B cell (primary cell): ENCODE measurements around the gene ZSCAN32. TPM values are rescaled to one million over a fixed set of nuclear protein-coding genes. Genes with fewer than 3 reads are reported as not detected.

Experiments
- ATAC-seq: fragments of 200-7000 bp; cut with Tn5 transposase; one replicate; pipeline ENCODE4 v1.10.0; 2021; ENCODE audit warnings: low read depth, mild to moderate bottlenecking, moderate number of reproducible peaks, moderate library complexity
- CTCF ChIA-PET: fragments of 350-600 bp; sonication (Branson Sonifier 250); formaldehyde crosslinking; loops from one replicate; lab custom pipeline; 2021; ENCODE audit warnings: antibody characterized with exemption, inconsistent platforms; lab: Charles Lee
- POLR2A ChIA-PET: fragments of 350-600 bp; sonication (Branson Sonifier 250); formaldehyde crosslinking; loops from one replicate; lab custom pipeline; 2021; ENCODE audit warnings: antibody characterized with exemption; lab: Charles Lee
- DNase-seq: peaks from one replicate; pipeline ENCODE4 v3.0.0; 2013
- H2AFZ ChIP-seq: 2 replicates; pipeline ENCODE4 v1.6.1; 2012; ENCODE audit warnings: mild to moderate bottlenecking, low read depth, low read length; ENCODE audit not compliant: insufficient read depth, poor library complexity, severe bottlenecking
- H3K27ac ChIP-seq, 2 donors: 1 replicate in 1 of 2; 2 replicates in 1 of 2; pipeline ENCODE4 v1.5.1; 2012 to 2013; ENCODE audit warnings: low read length in 2 of 2, mild to moderate bottlenecking in 2 of 2, moderate library complexity in 1 of 2
- H3K27me3 ChIP-seq, 4 experiments: fragments of 200-600 bp in 1 of 4; sonication (generic) in 1 of 4; replicated peaks in 1 of 4; 1 replicate in 2 of 4; 2 replicates in 2 of 4; pipeline versions ENCODE4 v1.6.1 to v1.7.0; 2013 to 2016; ENCODE audit warnings: low read length in 3 of 4, mild to moderate bottlenecking in 2 of 4, mixed read lengths in 1 of 4, moderate library complexity in 1 of 4; ENCODE audit not compliant: insufficient read depth in 4 of 4, control insufficient read depth in 3 of 4; ENCODE audit errors: control extremely low read depth in 1 of 4
- H3K36me3 ChIP-seq, 2 experiments: replicated peaks in 1 of 2; 1 replicate in 1 of 2; 2 replicates in 1 of 2; pipeline versions ENCODE4 v1.6.1 to v1.7.1; 2013; ENCODE audit warnings: low read length in 1 of 2; ENCODE audit not compliant: insufficient read depth in 2 of 2, control insufficient read depth in 1 of 2; ENCODE audit errors: control extremely low read depth in 1 of 2, extremely low read depth in 1 of 2
- H3K4me1 ChIP-seq, 2 donors: fragments of 200-600 bp in 1 of 2; sonication (generic) in 1 of 2; 1 replicate in 1 of 2; 2 replicates in 1 of 2; pipeline versions ENCODE4 v1.5.1 to v1.6.1; 2013 to 2017; ENCODE audit warnings: low read length in 2 of 2; ENCODE audit not compliant: control insufficient read depth in 2 of 2, insufficient read depth in 2 of 2
- H3K4me2 ChIP-seq: replicated peaks from 2 replicates; pipeline ENCODE3; 2012; ENCODE audit warnings: mild to moderate bottlenecking, low read depth, low read length; ENCODE audit not compliant: poor library complexity, severe bottlenecking
- H3K4me3 ChIP-seq, 5 experiments: fragments of 200-600 bp in 1 of 5; sonication (generic) in 1 of 5; 1 replicate in 3 of 5; 2 replicates in 2 of 5; pipeline versions ENCODE4 v1.5.1 to v1.7.0; 2011 to 2016; ENCODE audit warnings: low read length in 4 of 5, mild to moderate bottlenecking in 4 of 5, low read depth in 2 of 5, control low read depth in 1 of 5, moderate library complexity in 1 of 5; ENCODE audit not compliant: insufficient read depth in 1 of 5; ENCODE audit errors: control extremely low read depth in 1 of 5, extremely low read depth in 1 of 5
- H3K79me2 ChIP-seq: fragments of 200-600 bp; sonication (generic); one replicate; pipeline ENCODE4 v1.6.0; 2016; ENCODE audit warnings: low read length; ENCODE audit not compliant: control insufficient read depth, insufficient read depth
- H3K9ac ChIP-seq: fragments of 200-600 bp; sonication (generic); 2 replicates; pipeline ENCODE4 v1.6.1; 2017; ENCODE audit warnings: mild to moderate bottlenecking, low read length, moderate library complexity
- H3K9me3 ChIP-seq, 3 donors: one replicate each; pipeline versions ENCODE4 v1.6.1 to v1.7.1; 2013; ENCODE audit warnings: low read length in 2 of 3; ENCODE audit not compliant: control insufficient read depth in 2 of 3, insufficient read depth in 1 of 3; ENCODE audit errors: control extremely low read depth in 1 of 3
- H4K20me1 ChIP-seq: 2 replicates; pipeline ENCODE4 v1.6.0; 2012; ENCODE audit warnings: mild to moderate bottlenecking, low read length; ENCODE audit not compliant: insufficient read depth, control insufficient read depth, poor library complexity, severe bottlenecking
- H3K27ac Mint-ChIP-seq: one replicate; pipeline ENCODE4 v1.8.0; 2021; ENCODE audit warnings: mixed read lengths
- H3K27me3 Mint-ChIP-seq: one replicate; pipeline ENCODE4 v1.8.0; 2021; ENCODE audit warnings: mixed read lengths
- H3K4me1 Mint-ChIP-seq: one replicate; pipeline ENCODE4 v1.8.0; 2021; ENCODE audit warnings: mixed read lengths
- H3K4me3 Mint-ChIP-seq: one replicate; pipeline ENCODE4 v1.8.0; 2021; ENCODE audit warnings: mixed read lengths
- H3K9me3 Mint-ChIP-seq: one replicate; pipeline ENCODE4 v1.8.0; 2022; ENCODE audit warnings: mixed read lengths; ENCODE audit not compliant: insufficient read depth
- EZH2 ChIP-seq: IDR thresholded peaks from 2 replicates; pipeline ENCODE4 v1.6.1; 2012; ENCODE audit warnings: borderline replicate concordance, low read depth, mild to moderate bottlenecking, moderate library complexity, low read length; ENCODE audit not compliant: insufficient read depth, poor library complexity, severe bottlenecking
- WGBS: methylation state at CpG from one replicate; pipeline ENCODE4 v1.1.5; 2013; ENCODE audit warnings: missing lambda C conversion rate; ENCODE audit not compliant: insufficient coverage; 5-methylcytosine and 5-hydroxymethylcytosine counted together
- intact Hi-C: fragments of 100-400 bp; cut with micrococcal nuclease; formaldehyde crosslinking; loops from one replicate; pipeline ENCODE4 v1.10.0; 2022
- polyA minus RNA-seq: library from RNA; depleted of rRNA, polyadenylated mRNA; stranded (reverse); fragments of >200 nt; gene quantifications from 2 replicates; pipeline ENCODE4 v1.2.3, GENCODE V29; 2012
- polyA plus RNA-seq: library from polyadenylated mRNA; depleted of rRNA; stranded (reverse); fragments of >200 nt; gene quantifications from 2 replicates; pipeline ENCODE4 v1.2.3, GENCODE V29; 2012
- total RNA-seq, 2 donors: library from RNA; stranded (reverse); fragments of 120-200 nt in 1 of 2; gene quantifications; 1 replicate in 1 of 2; 2 replicates in 1 of 2; pipeline versions ENCODE4 v1.2.3 to v1.2.4, GENCODE V29; 2013 to 2022
- TF ChIP-seq, protein P1 (sequence below): fragments of 200-600 bp; IDR thresholded peaks from one replicate; pipeline ENCODE4 v1.8.0; 2022; ENCODE audit warnings: antibody characterized with exemption, mild to moderate bottlenecking

The ZSCAN32 gene
- 25.9 and 26.9 TPM in 2 replicates for total RNA-seq
- 22.2 TPM for total RNA-seq (2013)
- polyA plus RNA-seq, result 12.7 and 16.3 TPM in 2 replicates
- 12.6 and 16.7 TPM in 2 replicates for polyA minus RNA-seq

GRCh38 chr16:3400779-3401688, at the start of gene ZSCAN32, which contains the start of gene ZNF174:
Gene ZSCAN32 (minus strand): TSS chr16:3401004. CDS start chr16:3397557, 3,447 bp downstream.
Gene ZNF174 (plus strand): TSS chr16:3401215. CDS start chr16:3402005, 790 bp downstream.
- peaks cover 50% of the 10 kb centered on the region for H3K4me1 Mint-ChIP-seq
- H3K27me3 Mint-ChIP-seq, result no peaks in the 10 kb centered on the region
- peak within 1 kb of the TSS; percentile 97 for H3K27ac Mint-ChIP-seq
- Histone ChIP-seq H3K4me3 (peak within 1 kb of the TSS; percentile 59 to 84 (median 76)), H3K9ac (peak within 1 kb of the TSS; percentile 92), H3K27me3 (no peaks in the 10 kb centered on the region), H3K79me2 (peaks cover 75% of the 10 kb centered on the region), H2AFZ (peak within 1 kb of the TSS; percentile 93), H3K9me3 (peaks cover 3 to 22% (median 11%) of the 10 kb centered on the region in 3 donors), H3K36me3 (peaks cover 10 to 37% of the 10 kb centered on the region in 2 experiments), H3K4me2 (peak within 1 kb of the TSS; percentile 81), H4K20me1 (no peaks in the 10 kb centered on the region), H3K27ac (peak within 1 kb of the TSS; percentile 13 to 80), H3K4me1 (peaks cover 11 to 23% of the 10 kb centered on the region in 2 donors)
- intact Hi-C loops, result loop anchor here (1.0 to 5.0 kb wide), 8 partner anchors 42 to 379 kb away; partner anchors contain the start of genes HCFC1R1, NAA60, THOC6 and TIGD7
- POLR2A ChIA-PET, result interaction anchor here (0.5 to 1.8 kb wide), 8 partner anchors 9 to 267 kb away, joined by 3 to 13 read pairs (median 7); partner anchors contain the start of genes NAA60, ZNF213, ZNF263 and ZNF597
- DNase-seq, result peak; percentile 99
- CTCF ChIA-PET, result interaction anchor here (0.5 to 1.7 kb wide), 6 partner anchors 9 to 129 kb away, joined by 3 to 7 read pairs (median 5); partner anchors contain the start of genes NAA60 and ZNF597
- under 1% methylated on average over 93 of the region's 95 CpGs for WGBS
- H3K9me3 Mint-ChIP-seq, result peaks cover 8% of the 10 kb centered on the region
- ATAC-seq, result peak; percentile 97
- TF ChIP-seq, protein P1, sequence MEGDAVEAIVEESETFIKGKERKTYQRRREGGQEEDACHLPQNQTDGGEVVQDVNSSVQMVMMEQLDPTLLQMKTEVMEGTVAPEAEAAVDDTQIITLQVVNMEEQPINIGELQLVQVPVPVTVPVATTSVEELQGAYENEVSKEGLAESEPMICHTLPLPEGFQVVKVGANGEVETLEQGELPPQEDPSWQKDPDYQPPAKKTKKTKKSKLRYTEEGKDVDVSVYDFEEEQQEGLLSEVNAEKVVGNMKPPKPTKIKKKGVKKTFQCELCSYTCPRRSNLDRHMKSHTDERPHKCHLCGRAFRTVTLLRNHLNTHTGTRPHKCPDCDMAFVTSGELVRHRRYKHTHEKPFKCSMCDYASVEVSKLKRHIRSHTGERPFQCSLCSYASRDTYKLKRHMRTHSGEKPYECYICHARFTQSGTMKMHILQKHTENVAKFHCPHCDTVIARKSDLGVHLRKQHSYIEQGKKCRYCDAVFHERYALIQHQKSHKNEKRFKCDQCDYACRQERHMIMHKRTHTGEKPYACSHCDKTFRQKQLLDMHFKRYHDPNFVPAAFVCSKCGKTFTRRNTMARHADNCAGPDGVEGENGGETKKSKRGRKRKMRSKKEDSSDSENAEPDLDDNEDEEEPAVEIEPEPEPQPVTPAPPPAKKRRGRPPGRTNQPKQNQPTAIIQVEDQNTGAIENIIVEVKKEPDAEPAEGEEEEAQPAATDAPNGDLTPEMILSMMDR, result no peak
- no peak for TF ChIP-seq EZH2
- peak within 1 kb of the TSS; percentile 98 for H3K4me3 Mint-ChIP-seq
